ENCODE measurements around the gene RETN.

GRCh38 chr19:7655581-7655980, 13.3 kb upstream of the RETN start:
- no peak for TF ChIP-seq POLR2AphosphoS5 (IDR thresholded peaks at IDR 0.05; ENCODE audit: borderline replicate concordance, low read depth, low read length)
- no peak for TF ChIP-seq EZH2 (IDR thresholded peaks at IDR 0.05)
